Neural crest cell (in vitro differentiated cells): Measurements from ENCODE around the gene WDR90. TPM values are rescaled to one million over a fixed set of nuclear protein-coding genes. Genes with fewer than 3 reads are reported as not detected.

Experiments used
- DNase-seq: peaks from one replicate; pipeline ENCODE4 v3.0.0; 2021; ENCODE audit warnings: low read depth, mixed read lengths, low spot score
- H3K27ac Mint-ChIP-seq: one replicate; pipeline ENCODE4 v1.8.0; 2021; ENCODE audit warnings: mild to moderate bottlenecking, mixed read lengths; ENCODE audit not compliant: unreplicated experiment
- H3K27me3 Mint-ChIP-seq: 2 replicates; pipeline ENCODE4 v1.8.0; 2021; ENCODE audit warnings: low read depth, mild to moderate bottlenecking, mixed read lengths
- H3K36me3 Mint-ChIP-seq: 2 replicates; pipeline ENCODE4 v1.8.0; 2021; ENCODE audit warnings: low read depth, mild to moderate bottlenecking, mixed read lengths
- H3K4me1 Mint-ChIP-seq: 2 replicates; pipeline ENCODE4 v1.8.0; 2021; ENCODE audit warnings: mixed read lengths
- H3K4me3 Mint-ChIP-seq: one replicate; pipeline ENCODE4 v1.8.0; 2021; ENCODE audit warnings: mild to moderate bottlenecking, mixed read lengths
- H3K9me3 Mint-ChIP-seq: 2 replicates; pipeline ENCODE4 v1.8.0; 2021; ENCODE audit warnings: mixed read lengths
- CTCF ChIP-seq: fragments of 200-600 bp; sonication (generic); conservative IDR thresholded peaks from 2 replicates; pipeline ENCODE4 v1.5.0; 2021; ENCODE audit warnings: antibody characterized with exemption, mild to moderate bottlenecking
- long read RNA-seq: library from polyadenylated mRNA; unstranded; transcript quantifications from one replicate; pipeline ENCODE4 v2.0.0, GENCODE V29; 2020
- total RNA-seq: library from RNA; stranded (reverse); gene quantifications from 2 replicates; pipeline ENCODE4 v1.2.1, GENCODE V29; 2021

The WDR90 gene
- 95.8 and 97.0 TPM in 2 replicates for total RNA-seq
- long read RNA-seq, partial matches to known transcripts: 0 of 1 reads
- long read RNA-seq, other reads (novel, unspliced or antisense): 1 of 1 reads

- peak within 1 kb of the TSS; percentile 80 for H3K4me3 Mint-ChIP-seq
- H3K27me3 Mint-ChIP-seq: no peaks in the 10 kb centered on the region
- no peak for TF ChIP-seq CTCF
- no peaks in the 10 kb centered on the region for H3K9me3 Mint-ChIP-seq
- no peaks in the 10 kb centered on the region for H3K4me1 Mint-ChIP-seq
- peak within 1 kb of the TSS; percentile 50 for H3K27ac Mint-ChIP-seq
- no peaks in the 10 kb centered on the region for H3K36me3 Mint-ChIP-seq
- DNase-seq: peak; percentile 87
These were observed at the start of gene WDR90 for GRCh38 chr16:648781-649589. WDR90 (plus strand) TSS chr16:649365; CDS start chr16:649417, 52 bp downstream.

GRCh38 chr16:600781-601180 is 48.4 kb upstream of the WDR90 start:
- H3K4me1 Mint-ChIP-seq: peaks cover 4% of the 10 kb centered on the region
- TF ChIP-seq CTCF: peak; percentile 41
- H3K9me3 Mint-ChIP-seq: peaks cover 3% of the 10 kb centered on the region
- H3K36me3 Mint-ChIP-seq: peaks cover 25% of the 10 kb centered on the region
- H3K27ac Mint-ChIP-seq: no peak overlapping the region
- no peak for DNase-seq
- no peak overlapping the region for H3K4me3 Mint-ChIP-seq
- no peaks in the 10 kb centered on the region for H3K27me3 Mint-ChIP-seq

GRCh38 chr16:603933-604332 is 45.2 kb upstream of the WDR90 start:
- no peak for DNase-seq
- H3K4me1 Mint-ChIP-seq: peaks cover 4% of the 10 kb centered on the region
- H3K27me3 Mint-ChIP-seq: no peaks in the 10 kb centered on the region
- TF ChIP-seq CTCF: no peak
- no peak overlapping the region for H3K4me3 Mint-ChIP-seq
- peaks cover 3% of the 10 kb centered on the region for H3K9me3 Mint-ChIP-seq
- peaks cover 23% of the 10 kb centered on the region for H3K36me3 Mint-ChIP-seq
- no peak overlapping the region for H3K27ac Mint-ChIP-seq

- Mint-ChIP-seq H3K27ac (no peak overlapping the region), H3K9me3 (peaks cover 3% of the 10 kb centered on the region), H3K27me3 (no peaks in the 10 kb centered on the region), H3K4me1 (peaks cover 8% of the 10 kb centered on the region), H3K4me3 (no peak overlapping the region), H3K36me3 (peaks cover 25% of the 10 kb centered on the region)
- no peak for DNase-seq
- TF ChIP-seq CTCF: no peak
These were observed 42.4 kb upstream of the WDR90 start for GRCh38 chr16:606656-607307.

GRCh38 chr16:608019-608418 is 41.1 kb upstream of the WDR90 start:
- Mint-ChIP-seq H3K27ac (peak overlapping the region; percentile 78), H3K4me1 (peaks cover 8% of the 10 kb centered on the region), H3K9me3 (peaks cover 3% of the 10 kb centered on the region), H3K27me3 (no peaks in the 10 kb centered on the region), H3K4me3 (no peak overlapping the region), H3K36me3 (peaks cover 25% of the 10 kb centered on the region)
- TF ChIP-seq CTCF: no peak
- no peak for DNase-seq
